GM10248 (cell line): ENCODE measurements around the gene STAT5B.

Source experiments
- CTCF ChIA-PET: fragments of 300-600 bp; sonication (Branson Sonifier 250); formaldehyde crosslinking; extraction: SDS; loops from one replicate; lab custom pipeline; 2021; ENCODE audit warnings: antibody characterized with exemption; lab: Yijun Ruan, JAX
- POLR2A ChIA-PET: fragments of 350-650 bp; sonication (Branson Sonifier 250); formaldehyde crosslinking; extraction: SDS; loops from one replicate; lab custom pipeline; 2020; ENCODE audit warnings: antibody characterized with exemption; lab: Yijun Ruan, JAX
- DNase-seq: peaks from one replicate; pipeline ENCODE4 v3.0.0; 2012; ENCODE audit errors: extremely low spot score
- CTCF ChIP-seq: IDR thresholded peaks from 2 replicates; pipeline ENCODE4 v1.5.1; 2012; ENCODE audit warnings: mild to moderate bottlenecking, low read depth; ENCODE audit errors: extremely low read depth, missing control alignments, control extremely low read depth

The STAT5B gene

GRCh38 chr17:42252597-42253550 is 23.3 kb downstream of the STAT5B start:
- no peak for DNase-seq
- CTCF ChIA-PET = interaction anchor here (0.7 to 1.9 kb wide), 3 partner anchors 22 to 58 kb away, joined by 3 to 8 read pairs (median 6); partner anchors contain the start of gene GHDC
- TF ChIP-seq CTCF = no peak
- POLR2A ChIA-PET = no interaction called here

DNA sequence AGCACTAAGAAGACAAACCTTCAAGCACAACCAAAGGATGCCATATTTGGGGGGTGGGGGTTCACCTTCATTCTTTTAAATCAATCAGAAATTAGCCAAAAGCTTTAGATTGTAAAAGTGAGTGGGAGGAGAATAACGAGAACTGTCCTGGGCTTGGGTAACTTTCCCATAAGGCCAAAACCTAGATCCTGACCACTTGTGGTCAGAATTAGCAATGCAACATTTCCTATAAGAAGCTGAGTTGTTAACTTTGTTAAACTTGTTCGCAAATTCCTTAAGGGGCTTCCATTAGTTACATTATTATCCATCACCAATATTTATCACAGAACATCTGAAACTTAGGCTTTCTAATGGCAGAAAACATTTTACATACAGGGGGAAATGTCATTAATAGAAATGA is 25.1 kb downstream of the STAT5B start:
- ChIA-PET CTCF (interaction anchor here (1.4 to 5.7 kb wide), 6 partner anchors 15 to 276 kb away, joined by 3 to 28 read pairs (median 5); partner anchors contain the start of gene GHDC), POLR2A (no interaction called here)
- DNase-seq = no peak
- peak; percentile 30 for TF ChIP-seq CTCF

- ChIA-PET POLR2A (no interaction called here), CTCF (interaction anchor here (0.9 to 5.7 kb wide), 7 partner anchors 9 to 278 kb away, joined by 3 to 40 read pairs (median 5); no protein-coding TSS in a partner anchor)
- DNase-seq = peak; percentile 28
- TF ChIP-seq CTCF = no peak
Observed at GRCh38 chr17:42249681-42250446, 26.3 kb downstream of the STAT5B start.

- CTCF ChIA-PET = interaction anchor here (0.9 to 5.7 kb wide), 7 partner anchors 10 to 157 kb away, joined by 3 to 40 read pairs (median 7); no protein-coding TSS in a partner anchor
- POLR2A ChIA-PET = interaction anchor here (0.6 kb wide), 1 partner anchor 421 kb away, joined by 3 read pairs; no protein-coding TSS in a partner anchor
- DNase-seq = peak; percentile 78
- TF ChIP-seq CTCF = peak; percentile 11
Observed at GRCh38 chr17:42248351-42249179, 27.6 kb downstream of the STAT5B start.

DNA sequence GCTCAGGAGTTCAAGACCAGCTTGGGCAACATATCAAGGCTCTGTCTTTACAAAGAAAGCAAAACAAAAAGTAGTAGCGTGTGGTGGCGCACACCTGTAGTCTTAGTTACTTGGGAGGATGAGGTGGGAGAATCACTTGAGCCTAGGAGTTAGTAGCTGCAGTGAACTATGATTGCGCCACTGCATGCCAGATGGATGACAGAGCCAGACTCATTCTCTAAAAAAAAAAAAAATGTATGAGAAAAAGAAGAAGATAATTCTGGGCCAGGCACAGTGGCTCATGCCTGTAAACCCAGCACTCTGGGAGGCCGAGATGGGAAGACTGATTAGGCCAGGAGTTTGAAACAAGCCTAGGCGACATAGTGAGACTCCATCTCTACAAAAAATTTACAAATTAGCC is 28.5 kb downstream of the STAT5B start:
- POLR2A ChIA-PET = interaction anchor here (1.4 kb wide), 1 partner anchor 445 kb away, joined by 4 read pairs; no protein-coding TSS in a partner anchor
- CTCF ChIA-PET = interaction anchor here (1.0 to 5.7 kb wide), 4 partner anchors 12 to 30 kb away, joined by 4 to 40 read pairs (median 18); no protein-coding TSS in a partner anchor
- TF ChIP-seq CTCF = no peak
- no peak for DNase-seq
